ENCODE data around the gene G6PD. TPM values are rescaled to one million over a fixed set of nuclear protein-coding genes. Genes with fewer than 3 reads are reported as not detected.

Gene G6PD
- total and polyA plus RNA-seq, 7 donors, result 3.2 to 9.1 (median 6.7) TPM

- no peaks in the 10 kb centered on the region for H3K4me1 ChIP-seq
- intact Hi-C loops (cut with DNase I), result no loop called here
- no peaks in the 10 kb centered on the region for H3K36me3 ChIP-seq (ENCODE audit: insufficient read depth in 1 of 2, low read depth in 1 of 2)
- H3K27me3 ChIP-seq (ENCODE audit: insufficient read depth in 3 of 3, low read length in 2 of 3), result no peaks in the 10 kb centered on the region
- WGBS, 3 donors, result 4 to 31% (median 4%) methylated on average over 17 to 19 of the region's 19 CpGs
- peak overlapping the region; percentile 76 for H3K4me3 ChIP-seq
- TF ChIP-seq CTCF (IDR thresholded peaks at IDR 0.05), result no peak
- ATAC-seq, result peak; percentile 2 to 39 (median 8)
- H3K27ac ChIP-seq, result peak overlapping the region; percentile 87
- no peak for DNase-seq
- H3K9me3 ChIP-seq, result no peaks in the 10 kb centered on the region
Measured at GRCh38 chrX:154516656-154517100, 30.0 kb downstream of the G6PD start.

- peak within 1 kb of the TSS; percentile 87 for H3K27ac ChIP-seq
- WGBS, 3 donors, result 0 to 39% (median 1%) methylated on average over 4 to 59 of the region's 59 CpGs
- no peaks in the 10 kb centered on the region for H3K4me1 ChIP-seq
- H3K9me3 ChIP-seq, result no peaks in the 10 kb centered on the region
- no peaks in the 10 kb centered on the region for H3K36me3 ChIP-seq (ENCODE audit: insufficient read depth in 1 of 2, low read depth in 1 of 2)
- peak within 1 kb of the TSS; percentile 76 for H3K4me3 ChIP-seq
- ATAC-seq, result peak; percentile 95 to 97 (median 97)
- DNase-seq, result peak; percentile 94 to 97
- no peaks in the 10 kb centered on the region for H3K27me3 ChIP-seq (ENCODE audit: insufficient read depth in 3 of 3, low read length in 2 of 3)
- intact Hi-C loops (cut with DNase I), result no loop called here
- no peak for TF ChIP-seq CTCF (IDR thresholded peaks at IDR 0.05)
Measured at GRCh38 chrX:154515966-154516655, 30.5 kb downstream of the G6PD start, which contains the start of gene FAM3A. TSS of gene FAM3A (minus strand) at chrX:154516232. CDS start at chrX:154515772, 460 bp downstream.

- Histone ChIP-seq H3K27ac (peak overlapping the region; percentile 87), H3K9me3 (no peaks in the 10 kb centered on the region), H3K4me1 (no peaks in the 10 kb centered on the region), H3K36me3 (ENCODE audit: insufficient read depth in 1 of 2, low read depth in 1 of 2) (no peaks in the 10 kb centered on the region), H3K4me3 (peak overlapping the region; percentile 76), H3K27me3 (ENCODE audit: insufficient read depth in 3 of 3, low read length in 2 of 3) (no peaks in the 10 kb centered on the region)
- ATAC-seq (peak; percentile 1 to 39 (median 22)), DNase-seq (peak in 1 of 2 donors; percentile 70)
- no peak for TF ChIP-seq CTCF (IDR thresholded peaks at IDR 0.05)
- intact Hi-C loops (cut with DNase I), result no loop called here
- 7 to 45% (median 19%) methylated on average over 27 to 34 of the region's 34 CpGs for WGBS, 3 donors
Measured at GRCh38 chrX:154515090-154515965, 31.3 kb downstream of the G6PD start.

- H3K27ac ChIP-seq, result no peak overlapping the region
- DNase-seq (no peak), ATAC-seq (no peak)
- no peaks in the 10 kb centered on the region for H3K36me3 ChIP-seq (ENCODE audit: insufficient read depth in 1 of 2, low read depth in 1 of 2)
- H3K4me1 ChIP-seq, result no peaks in the 10 kb centered on the region
- no peaks in the 10 kb centered on the region for H3K9me3 ChIP-seq
- no peaks in the 10 kb centered on the region for H3K27me3 ChIP-seq (ENCODE audit: insufficient read depth in 3 of 3, low read length in 2 of 3)
- WGBS, 3 donors, result 88 to 100% (median 96%) methylated on average over 2 of the region's 2 CpGs
- no peak for TF ChIP-seq CTCF (IDR thresholded peaks at IDR 0.05)
- H3K4me3 ChIP-seq, result no peak overlapping the region
- intact Hi-C loops (cut with DNase I), result no loop called here
Measured at GRCh38 chrX:154513716-154514115, 32.9 kb downstream of the G6PD start.
